Psoas muscle (tissue), 8 donors: ENCODE results near the gene RPL38. TPM values are rescaled to one million over a fixed set of nuclear protein-coding genes. Genes with fewer than 3 reads are reported as not detected.

Experiments
- ATAC-seq, 4 donors: fragments of 200-7000 bp; cut with Tn5 transposase; one replicate each; pipeline ENCODE4 v1.9.1; 2020; ENCODE audit warnings: moderate library complexity in 3 of 4, mild to moderate bottlenecking in 2 of 4
- DNase-seq, 2 donors: peaks; one replicate each; pipeline ENCODE4 v3.0.0-alpha.2; 2020
- H3K27ac ChIP-seq: fragments of 200-600 bp; one replicate; pipeline ENCODE4 v1.8.0; 2022
- H3K27me3 ChIP-seq, 3 donors: fragments of 200-600 bp in 1 of 3; one replicate each; pipeline versions ENCODE4 v1.6.1 to v1.8.0; 2013 to 2022; ENCODE audit warnings: low read length in 2 of 3, mild to moderate bottlenecking in 2 of 3, moderate library complexity in 1 of 3; ENCODE audit not compliant: insufficient read depth in 3 of 3
- H3K36me3 ChIP-seq, 2 donors: fragments of 200-600 bp in 1 of 2; one replicate each; pipeline versions ENCODE4 v1.6.1 to v1.8.0; 2013 to 2022; ENCODE audit warnings: low read depth in 1 of 2, mild to moderate bottlenecking in 1 of 2, moderate library complexity in 1 of 2; ENCODE audit not compliant: insufficient read depth in 1 of 2
- H3K4me1 ChIP-seq: fragments of 200-600 bp; one replicate; pipeline ENCODE4 v1.8.0; 2022
- H3K4me3 ChIP-seq: fragments of 200-600 bp; one replicate; pipeline ENCODE4 v1.8.0; 2022; ENCODE audit warnings: mild to moderate bottlenecking
- H3K9me3 ChIP-seq: fragments of 200-600 bp; one replicate; pipeline ENCODE4 v1.8.0; 2022
- CTCF ChIP-seq: fragments of 200-600 bp; IDR thresholded peaks from one replicate; pipeline ENCODE4 v1.8.0; 2022; ENCODE audit warnings: antibody characterized with exemption
- WGBS, 3 donors: extraction: QIAGEN DNeasy Blood & Tissue Kit; methylation state at CpG; one replicate each; pipeline versions ENCODE4 v1.1.6 to v1.1.7; 2013; 5-methylcytosine and 5-hydroxymethylcytosine counted together
- intact Hi-C, 2 donors: fragments of 100-400 bp; cut with DNase I; formaldehyde crosslinking; loops; one replicate each; pipeline versions ENCODE4 v1.11.0 to v1.14.2; 2022
- polyA plus RNA-seq, 3 donors: library from polyadenylated mRNA; stranded (reverse); fragments of 200-250 nt; gene quantifications; one replicate each; pipeline ENCODE4 v1.2.3, GENCODE V29; 2013
- total RNA-seq, 4 donors: library from RNA; stranded (reverse); fragmentation: NEBNext Ultra II Directional in 2 of 4; extraction: Animal tissue kit (Norgen Biotek cat#: 25700) in 2 of 4; gene quantifications; one replicate each; pipeline versions ENCODE4 v1.2.1 to v1.2.4, GENCODE V29; 2021 to 2023
- donor health status: healthy with polysubstance abuse.
- donor health status: DM: no; HTN: no; CAD: no; lungs with moderate emphysema.
- donor health status: Bipolar disorder and iron deficiency.
- donor health status: healthy.
- donor health status: DM: yes; HTN: yes; CAD: no.
- donor health status: DM: no; HTN: no; CAD: no.
- donor health status: DM: no; HTN: no; CAD: no.
- donor health status: DM: yes; HTN: yes; CAD: no.

Gene RPL38
- total and polyA plus RNA-seq, 7 donors: 1,032 to 1,956 (median 1,360) TPM

DNA sequence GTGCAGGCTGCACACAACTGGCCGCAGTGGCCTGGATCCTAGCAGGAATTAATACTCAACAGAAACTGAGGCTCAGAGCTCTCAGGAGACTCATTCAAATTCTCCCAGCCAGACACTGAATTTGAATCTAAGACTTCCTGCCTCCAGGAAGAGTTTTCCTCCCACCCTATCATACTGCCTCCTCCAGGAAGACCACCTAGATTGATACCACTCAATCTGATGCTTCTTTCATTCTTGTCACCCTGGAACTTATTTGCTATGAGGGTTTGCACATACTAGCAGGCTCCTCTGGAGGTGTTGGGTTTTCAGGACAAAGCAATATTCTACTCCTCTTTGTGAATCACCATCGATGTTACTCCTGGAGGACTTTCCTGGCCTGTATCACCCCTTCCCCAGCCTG lies 5.7 kb upstream of the RPL38 start:
- DNase-seq: no peak
- Histone ChIP-seq H3K36me3 (no peaks in the 10 kb centered on the region), H3K27ac (no peak overlapping the region), H3K4me1 (no peaks in the 10 kb centered on the region), H3K4me3 (no peak overlapping the region), H3K27me3 (peaks cover 0 to 10% (median 2%) of the 10 kb centered on the region in 3 donors), H3K9me3 (no peaks in the 10 kb centered on the region)
- intact Hi-C loops: no loop called here
- 84 to 96% (median 90%) methylated on average over 2 of the region's 2 CpGs for WGBS, 3 donors
- no peak for ATAC-seq
- no peak for TF ChIP-seq CTCF

- WGBS, 3 donors: 79 to 83% (median 79%) methylated on average over 6 of the region's 6 CpGs
- Histone ChIP-seq H3K9me3 (no peaks in the 10 kb centered on the region), H3K4me3 (no peak overlapping the region), H3K36me3 (no peaks in the 10 kb centered on the region), H3K27ac (no peak overlapping the region), H3K4me1 (no peaks in the 10 kb centered on the region), H3K27me3 (peaks cover 0 to 10% (median 2%) of the 10 kb centered on the region in 3 donors)
- no peak for DNase-seq
- TF ChIP-seq CTCF: no peak
- ATAC-seq: no peak
- intact Hi-C loops: no loop called here
Measured at GRCh38 chr17:74198694-74199093, 4.8 kb upstream of the RPL38 start.

- H3K4me3 ChIP-seq: no peak overlapping the region
- no peaks in the 10 kb centered on the region for H3K9me3 ChIP-seq
- peaks cover 3% of the 10 kb centered on the region for H3K4me1 ChIP-seq
- 27 to 28% (median 27%) methylated on average over 35 of the region's 35 CpGs for WGBS, 3 donors
- no peak overlapping the region for H3K27ac ChIP-seq
- H3K36me3 ChIP-seq: peaks cover 0 to 3% of the 10 kb centered on the region in 2 donors
- peak; percentile 69 to 76 for DNase-seq
- intact Hi-C loops: no loop called here
- TF ChIP-seq CTCF: peak; percentile 89
- peaks cover 0 to 10% (median 2%) of the 10 kb centered on the region in 3 donors for H3K27me3 ChIP-seq
- ATAC-seq: peak in 3 of 4 donors; percentile 47 to 60 (median 51)
Measured at GRCh38 chr17:74199306-74200092, 4.0 kb upstream of the RPL38 start.

GRCh38 chr17:74200112-74200511 lies 3.4 kb upstream of the RPL38 start:
- WGBS, 3 donors: 65 to 68% (median 66%) methylated on average over 10 of the region's 10 CpGs
- Histone ChIP-seq H3K27me3 (peaks cover 0 to 10% (median 2%) of the 10 kb centered on the region in 3 donors), H3K27ac (no peak overlapping the region), H3K36me3 (peaks cover 0 to 9% of the 10 kb centered on the region in 2 donors), H3K4me3 (no peak overlapping the region), H3K9me3 (no peaks in the 10 kb centered on the region), H3K4me1 (peaks cover 9% of the 10 kb centered on the region)
- DNase-seq (no peak), ATAC-seq (no peak)
- intact Hi-C loops: no loop called here
- TF ChIP-seq CTCF: no peak
